Activated CD4-positive, alpha-beta memory T cell treated with anti-CD3 and anti-CD28 coated beads, Interleukin-2, amount 10 ng/mL, durations not matched to agents 7 days and 5 days (primary cell): Measurements from ENCODE around the gene CELF5. TPM values are rescaled to one million over a fixed set of nuclear protein-coding genes. Genes with fewer than 3 reads are reported as not detected.
"Not testable (repeated sequence)": the region's sequence is repeated elsewhere in the genome, so short reads cannot be mapped to it uniquely, and the experiment has no call there.

Source experiments
- CTCF ChIA-PET: fragments of 350-600 bp; sonication (Branson Sonifier 250); formaldehyde crosslinking; loops from one replicate; lab custom pipeline; 2021; ENCODE audit warnings: antibody characterized with exemption, inconsistent platforms; lab: Charles Lee
- POLR2A ChIA-PET: fragments of 350-600 bp; sonication (Branson Sonifier 250); formaldehyde crosslinking; loops from one replicate; lab custom pipeline; 2021; ENCODE audit warnings: antibody characterized with exemption; lab: Charles Lee
- DNase-seq: peaks from one replicate; pipeline ENCODE4 v3.0.0-alpha.2; 2020
- H3K27ac Mint-ChIP-seq: one replicate; pipeline ENCODE4 v1.8.0; 2021; ENCODE audit warnings: mild to moderate bottlenecking, mixed read lengths
- H3K27me3 Mint-ChIP-seq: one replicate; pipeline ENCODE4 v1.8.0; 2021; ENCODE audit warnings: mixed read lengths
- H3K36me3 Mint-ChIP-seq: one replicate; pipeline ENCODE4 v1.8.0; 2021; ENCODE audit warnings: low read depth, mixed read lengths
- H3K4me1 Mint-ChIP-seq: one replicate; pipeline ENCODE4 v1.8.0; 2021; ENCODE audit warnings: mixed read lengths
- H3K4me3 Mint-ChIP-seq: one replicate; pipeline ENCODE4 v1.8.0; 2021; ENCODE audit warnings: mild to moderate bottlenecking, mixed read lengths
- H3K9me3 Mint-ChIP-seq: one replicate; pipeline ENCODE4 v1.8.0; 2021; ENCODE audit warnings: mixed read lengths
- total RNA-seq, 2 experiments: library from RNA; stranded (reverse); gene quantifications; one replicate each; pipeline ENCODE4 v1.2.3, GENCODE V29; 2021

The CELF5 gene
- total RNA-seq, 2 experiments from 2014 or later: 0.25 to 0.43 TPM

- Mint-ChIP-seq H3K27ac (no peak overlapping the region), H3K9me3 (no peaks in the 10 kb centered on the region), H3K27me3 (no peaks in the 10 kb centered on the region), H3K4me1 (no peaks in the 10 kb centered on the region), H3K36me3 (peaks cover 4% of the 10 kb centered on the region), H3K4me3 (no peak overlapping the region)
- DNase-seq: no peak
- POLR2A ChIA-PET: no interaction called here
- CTCF ChIA-PET: no interaction called here
Measured at GRCh38 chr19:3204646-3205275, 19.7 kb upstream of the CELF5 start.

GRCh38 chr19:3206216-3206953 lies 18.1 kb upstream of the CELF5 start:
- Mint-ChIP-seq H3K4me1 (peaks cover 2% of the 10 kb centered on the region), H3K36me3 (peaks cover 2% of the 10 kb centered on the region), H3K27me3 (no peaks in the 10 kb centered on the region), H3K9me3 (no peaks in the 10 kb centered on the region), H3K4me3 (no peak overlapping the region), H3K27ac (no peak overlapping the region)
- DNase-seq: no peak
- CTCF ChIA-PET: no interaction called here
- POLR2A ChIA-PET: no interaction called here

- Mint-ChIP-seq H3K36me3 (peaks cover 2% of the 10 kb centered on the region), H3K27ac (no peak overlapping the region), H3K4me3 (no peak overlapping the region), H3K4me1 (peaks cover 2% of the 10 kb centered on the region), H3K9me3 (no peaks in the 10 kb centered on the region), H3K27me3 (no peaks in the 10 kb centered on the region)
- CTCF ChIA-PET: no interaction called here
- no peak for DNase-seq
- POLR2A ChIA-PET: no interaction called here
Measured at GRCh38 chr19:3207461-3208242, 16.8 kb upstream of the CELF5 start.

- Mint-ChIP-seq H3K9me3 (no peaks in the 10 kb centered on the region), H3K4me1 (peaks cover 2% of the 10 kb centered on the region), H3K27me3 (no peaks in the 10 kb centered on the region), H3K4me3 (no peak overlapping the region), H3K36me3 (peaks cover 2% of the 10 kb centered on the region), H3K27ac (no peak overlapping the region)
- ChIA-PET POLR2A (no interaction called here), CTCF (no interaction called here)
- no peak for DNase-seq
Measured at GRCh38 chr19:3208317-3209207, 15.9 kb upstream of the CELF5 start.

- ChIA-PET POLR2A (interaction anchor here (0.8 kb wide), 1 partner anchor 31 kb away, joined by 3 read pairs; no protein-coding TSS in a partner anchor), CTCF (interaction anchor here (0.9 kb wide), 1 partner anchor 107 kb away, joined by 3 read pairs; no protein-coding TSS in a partner anchor)
- H3K4me3 Mint-ChIP-seq: no peak overlapping the region
- peaks cover 2% of the 10 kb centered on the region for H3K36me3 Mint-ChIP-seq
- peaks cover 2% of the 10 kb centered on the region for H3K4me1 Mint-ChIP-seq
- H3K27me3 Mint-ChIP-seq: no peaks in the 10 kb centered on the region
- no peak overlapping the region for H3K27ac Mint-ChIP-seq
- peak; percentile 78 for DNase-seq
- no peaks in the 10 kb centered on the region for H3K9me3 Mint-ChIP-seq
Measured at GRCh38 chr19:3210347-3211017, 14.0 kb upstream of the CELF5 start.

- no peak overlapping the region for H3K27ac Mint-ChIP-seq
- ChIA-PET CTCF (interaction anchor here (0.6 to 0.9 kb wide), 2 partner anchors 108 to 249 kb away, joined by 3 read pairs; no protein-coding TSS in a partner anchor), POLR2A (no interaction called here)
- H3K9me3 Mint-ChIP-seq: no peaks in the 10 kb centered on the region
- H3K4me3 Mint-ChIP-seq: no peak overlapping the region
- H3K4me1 Mint-ChIP-seq: peaks cover 2% of the 10 kb centered on the region
- no peak for DNase-seq
- no peaks in the 10 kb centered on the region for H3K27me3 Mint-ChIP-seq
- H3K36me3 Mint-ChIP-seq: peaks cover 2% of the 10 kb centered on the region
Measured at GRCh38 chr19:3211191-3211590, 13.3 kb upstream of the CELF5 start.

- H3K27me3 Mint-ChIP-seq: no peaks in the 10 kb centered on the region
- H3K27ac Mint-ChIP-seq: no peak overlapping the region
- H3K9me3 Mint-ChIP-seq: no peaks in the 10 kb centered on the region
- ChIA-PET CTCF (no interaction called here), POLR2A (no interaction called here)
- DNase-seq: no peak
- H3K4me1 Mint-ChIP-seq: peaks cover 2% of the 10 kb centered on the region
- H3K4me3 Mint-ChIP-seq: no peak overlapping the region
- H3K36me3 Mint-ChIP-seq: no peaks in the 10 kb centered on the region
Measured at GRCh38 chr19:3213159-3213558, 11.3 kb upstream of the CELF5 start.

- H3K27ac Mint-ChIP-seq: no peak overlapping the region
- ChIA-PET CTCF (interaction anchor here (0.6 kb wide), 1 partner anchor 305 kb away, joined by 4 read pairs; no protein-coding TSS in a partner anchor), POLR2A (no interaction called here)
Measured at GRCh38 chr19:3216874-3217273, 7.6 kb upstream of the CELF5 start.

GRCh38 chr19:3220576-3220975 lies 3.9 kb upstream of the CELF5 start:
- ChIA-PET POLR2A (no interaction called here), CTCF (interaction anchor here (0.5 kb wide), 1 partner anchor 1412 kb away, joined by 3 read pairs; no protein-coding TSS in a partner anchor)
- Mint-ChIP-seq H3K9me3 (no peaks in the 10 kb centered on the region), H3K4me1 (no peaks in the 10 kb centered on the region), H3K27ac (no peak overlapping the region), H3K36me3 (no peaks in the 10 kb centered on the region), H3K27me3 (peaks cover 7% of the 10 kb centered on the region), H3K4me3 (no peak overlapping the region)
- no peak for DNase-seq

More at GRCh38 chr19:3216874-3217273, 7.6 kb upstream of the CELF5 start:
- Mint-ChIP-seq H3K27me3 (no peaks in the 10 kb centered on the region), H3K4me1 (no peaks in the 10 kb centered on the region), H3K9me3 (no peaks in the 10 kb centered on the region), H3K36me3 (no peaks in the 10 kb centered on the region), H3K4me3 (no peak overlapping the region)
- no peak for DNase-seq

GRCh38 chr19:3221576-3221975 lies 2.9 kb upstream of the CELF5 start:
- H3K4me1 Mint-ChIP-seq, H3K36me3 Mint-ChIP-seq, H3K9me3 Mint-ChIP-seq, H3K4me3 Mint-ChIP-seq, CTCF ChIA-PET, POLR2A ChIA-PET, DNase-seq, H3K27ac Mint-ChIP-seq: not testable (repeated sequence)
- H3K27me3 Mint-ChIP-seq: peaks cover 11% of the 10 kb centered on the region

- Mint-ChIP-seq H3K27ac (no peak overlapping the region), H3K9me3 (no peaks in the 10 kb centered on the region), H3K36me3 (no peaks in the 10 kb centered on the region), H3K4me3 (no peak overlapping the region), H3K27me3 (peaks cover 18% of the 10 kb centered on the region), H3K4me1 (no peaks in the 10 kb centered on the region)
- CTCF ChIA-PET: no interaction called here
- POLR2A ChIA-PET: no interaction called here
- no peak for DNase-seq
Measured at GRCh38 chr19:3222709-3223108, 1.8 kb upstream of the CELF5 start.

GRCh38 chr19:3225169-3225485 lies 666 bp downstream of the CELF5 start:
- H3K27ac Mint-ChIP-seq: no peak overlapping the region
- DNase-seq: no peak
- no peaks in the 10 kb centered on the region for H3K36me3 Mint-ChIP-seq
- no peaks in the 10 kb centered on the region for H3K4me1 Mint-ChIP-seq
- ChIA-PET POLR2A (no interaction called here), CTCF (no interaction called here)
- H3K9me3 Mint-ChIP-seq: no peaks in the 10 kb centered on the region
- no peak overlapping the region for H3K4me3 Mint-ChIP-seq
- H3K27me3 Mint-ChIP-seq: peaks cover 29% of the 10 kb centered on the region
